Esophagus squamous epithelium (tissue), 5 donors: Measurements from ENCODE around the gene RHBDD3. TPM values are rescaled to one million over a fixed set of nuclear protein-coding genes. Genes with fewer than 3 reads are reported as not detected.

Experiments used
- DNase-seq: peaks from one replicate; lab custom pipeline; 2025; lab: John Stamatoyannopoulos, UW
- H3K27ac ChIP-seq, 4 donors: fragments of 200-600 bp; sonication (generic); one replicate each; pipeline ENCODE4 v1.5.1; 2016 to 2019; ENCODE audit warnings: mild to moderate bottlenecking in 1 of 4
- H3K27me3 ChIP-seq, 4 donors: fragments of 200-600 bp; sonication (generic); 1 replicate in 3 of 4; 2 replicates in 1 of 4; pipeline versions ENCODE4 v1.5.1 to v1.6.0; 2017 to 2021; ENCODE audit warnings: antibody characterized with exemption in 1 of 4
- H3K36me3 ChIP-seq, 3 donors: fragments of 200-600 bp; sonication (generic); one replicate each; pipeline ENCODE4 v1.5.1; 2016 to 2019
- H3K4me1 ChIP-seq, 3 donors: fragments of 200-600 bp; sonication (generic); one replicate each; pipeline ENCODE4 v1.5.1; 2017 to 2019
- H3K4me3 ChIP-seq, 4 donors: fragments of 200-600 bp; sonication (generic); 1 replicate in 3 of 4; 2 replicates in 1 of 4; pipeline ENCODE4 v1.5.1; 2016 to 2019; ENCODE audit warnings: mild to moderate bottlenecking in 2 of 4, moderate library complexity in 1 of 4
- H3K9me3 ChIP-seq, 3 donors: fragments of 200-600 bp; sonication (generic); one replicate each; pipeline ENCODE4 v1.5.1; 2016 to 2019
- CTCF ChIP-seq, 6 experiments: fragments of 450-650 bp in 4 of 6; fragments of 200-600 bp in 2 of 6; sonication (generic) in 2 of 6; IDR thresholded peaks; one replicate each; pipeline ENCODE4 v1.5.1; 2016 to 2019; ENCODE audit warnings: antibody characterized with exemption in 6 of 6, mild to moderate bottlenecking in 4 of 6, moderate library complexity in 4 of 6
- POLR2A ChIP-seq, 4 donors: fragments of 450-650 bp; IDR thresholded peaks; one replicate each; pipeline ENCODE4 v1.6.1; 2017; ENCODE audit warnings: antibody characterized with exemption in 4 of 4, mild to moderate bottlenecking in 4 of 4, moderate library complexity in 3 of 4
- WGBS, 2 donors: methylation state at CpG; one replicate each; pipeline ENCODE4 v1.1.5; 2018; 5-methylcytosine and 5-hydroxymethylcytosine counted together
- intact Hi-C: fragments of 100-400 bp; cut with DNase I; formaldehyde crosslinking; loops from one replicate; pipeline ENCODE4 v1.15.0; 2022
- total RNA-seq, 4 donors: library from RNA; depleted of rRNA; stranded (reverse); fragments of >200 nt; gene quantifications; one replicate each; pipeline ENCODE4 v1.1.0, GENCODE V29; 2016
- donor health status: DM: yes; HTN: yes; CAD: no.

Gene RHBDD3
- total RNA-seq, 4 donors from 2014 or later = 14.3 to 28.2 (median 20.1) TPM

- intact Hi-C loops = no loop called here
- H3K27ac ChIP-seq = no peak overlapping the region
- H3K4me3 ChIP-seq = no peak overlapping the region
- DNase-seq = no peak
- H3K27me3 ChIP-seq = no peaks in the 10 kb centered on the region
- WGBS, 2 donors = 66 to 100% methylated on average over 1 to 4 of the region's 4 CpGs
- H3K9me3 ChIP-seq = no peaks in the 10 kb centered on the region
- no peak for TF ChIP-seq CTCF (IDR thresholded peaks at IDR 0.05)
- TF ChIP-seq POLR2A (IDR thresholded peaks at IDR 0.05) = no peak
- H3K4me1 ChIP-seq = peaks cover 9 to 25% (median 12%) of the 10 kb centered on the region in 3 donors
- peaks cover 42 to 64% (median 49%) of the 10 kb centered on the region in 3 donors for H3K36me3 ChIP-seq
These were observed 32.7 kb upstream of the RHBDD3 start for GRCh38 chr22:29300467-29300806.

GRCh38 chr22:29299136-29299900, 31.5 kb upstream of the RHBDD3 start:
- TF ChIP-seq POLR2A (IDR thresholded peaks at IDR 0.05) (no peak), CTCF (IDR thresholded peaks at IDR 0.05) (no peak)
- Histone ChIP-seq H3K4me1 (peaks cover 9 to 19% (median 12%) of the 10 kb centered on the region in 3 donors), H3K36me3 (peaks cover 45 to 75% (median 60%) of the 10 kb centered on the region in 3 donors), H3K27me3 (no peaks in the 10 kb centered on the region), H3K4me3 (no peak overlapping the region), H3K27ac (no peak overlapping the region), H3K9me3 (no peaks in the 10 kb centered on the region)
- no peak for DNase-seq
- WGBS, 2 donors = 78 to 91% methylated on average over 10 to 14 of the region's 19 CpGs
- intact Hi-C loops = no loop called here

GRCh38 chr22:29298641-29299040, 30.9 kb upstream of the RHBDD3 start:
- intact Hi-C loops = no loop called here
- peaks cover 49 to 82% (median 65%) of the 10 kb centered on the region in 3 donors for H3K36me3 ChIP-seq

GRCh38 chr22:29292379-29292778, 24.6 kb upstream of the RHBDD3 start:
- Histone ChIP-seq H3K27me3 (no peaks in the 10 kb centered on the region), H3K36me3 (peaks cover 53 to 100% (median 73%) of the 10 kb centered on the region in 3 donors), H3K9me3 (no peaks in the 10 kb centered on the region), H3K27ac (no peak overlapping the region), H3K4me3 (no peak overlapping the region), H3K4me1 (no peaks in the 10 kb centered on the region)
- no peak for DNase-seq
- intact Hi-C loops = no loop called here
- TF ChIP-seq POLR2A (IDR thresholded peaks at IDR 0.05) = no peak
- no peak for TF ChIP-seq CTCF (IDR thresholded peaks at IDR 0.05)

More at GRCh38 chr22:29298641-29299040, 30.9 kb upstream of the RHBDD3 start:
- no peaks in the 10 kb centered on the region for H3K27me3 ChIP-seq
- TF ChIP-seq CTCF (IDR thresholded peaks at IDR 0.05) (no peak), POLR2A (IDR thresholded peaks at IDR 0.05) (no peak)
- H3K9me3 ChIP-seq = no peaks in the 10 kb centered on the region
- H3K27ac ChIP-seq = no peak overlapping the region
- 76 to 100% methylated on average over 3 to 8 of the region's 8 CpGs for WGBS, 2 donors
- H3K4me1 ChIP-seq = peaks cover 9 to 19% (median 12%) of the 10 kb centered on the region in 3 donors
- H3K4me3 ChIP-seq = no peak overlapping the region
- no peak for DNase-seq

GRCh38 chr22:29291215-29291614, 23.4 kb upstream of the RHBDD3 start:
- DNase-seq = no peak
- no peak for TF ChIP-seq CTCF (IDR thresholded peaks at IDR 0.05)
- TF ChIP-seq POLR2A (IDR thresholded peaks at IDR 0.05) = no peak
- H3K27ac ChIP-seq = no peak overlapping the region
- 72 to 78% methylated on average over 7 of the region's 7 CpGs for WGBS, 2 donors
- H3K27me3 ChIP-seq = no peaks in the 10 kb centered on the region
- no peak overlapping the region for H3K4me3 ChIP-seq
- H3K4me1 ChIP-seq = no peaks in the 10 kb centered on the region
- intact Hi-C loops = no loop called here
- H3K9me3 ChIP-seq = no peaks in the 10 kb centered on the region
- peaks cover 50 to 100% (median 67%) of the 10 kb centered on the region in 3 donors for H3K36me3 ChIP-seq
